NCI-H345 treated with DMSO at 0.1 percent for 48 hours (cell line): ENCODE data around the gene LYL1.
"Not testable (repeated sequence)": the region's sequence is repeated elsewhere in the genome, so short reads cannot be mapped to it uniquely, and the experiment has no call there.

Source experiments
- DNase-seq: peaks from one replicate; lab custom pipeline; 2025; ENCODE audit not compliant: unreplicated experiment; lab: John Stamatoyannopoulos, UW

LYL1 gene

GRCh38 chr19:13102666-13103580 is at the start of gene LYL1:
Gene LYL1 (minus strand): TSS chr19:13102858. CDS start chr19:13101171, 1,687 bp downstream.
- no peak for DNase-seq

DNA sequence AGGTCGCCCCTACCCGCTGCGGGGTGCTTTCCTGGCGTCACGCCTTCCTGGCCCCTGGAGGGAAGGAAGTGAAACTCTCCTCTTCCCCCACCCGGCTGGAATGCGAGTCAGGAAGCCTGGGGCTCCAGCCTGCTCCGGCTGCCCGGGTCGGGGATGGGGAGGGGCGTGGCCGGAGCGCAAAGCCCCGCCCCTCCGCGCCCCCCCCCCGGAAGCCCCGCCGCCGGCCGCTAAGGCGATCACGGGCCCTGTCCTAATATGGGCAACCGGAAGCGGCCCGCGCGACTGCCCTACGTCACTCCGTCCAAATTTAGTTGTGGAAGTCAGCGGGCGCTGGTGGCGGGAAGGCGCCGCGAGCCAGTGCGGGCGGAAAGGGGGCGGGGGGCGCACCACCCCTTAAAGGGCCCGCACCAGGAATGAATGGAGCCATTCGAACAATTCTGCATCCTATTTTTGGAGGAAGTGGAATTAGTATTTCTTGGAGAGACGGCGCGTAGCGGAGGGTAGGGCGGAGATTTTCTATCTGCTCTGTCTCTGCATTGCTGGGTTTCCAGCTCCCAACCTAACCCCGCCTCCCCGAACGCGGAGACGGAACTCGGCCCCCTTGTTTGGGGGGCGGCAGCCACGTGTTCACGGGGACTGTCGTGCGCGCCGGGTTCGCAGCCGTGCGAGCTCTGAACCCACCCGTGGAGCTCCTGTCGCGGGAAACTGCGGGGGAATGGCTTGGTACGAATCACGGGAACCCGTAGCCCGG is 49.1 kb upstream of the LYL1 start:
- DNase-seq, result peak; percentile 45

DNA sequence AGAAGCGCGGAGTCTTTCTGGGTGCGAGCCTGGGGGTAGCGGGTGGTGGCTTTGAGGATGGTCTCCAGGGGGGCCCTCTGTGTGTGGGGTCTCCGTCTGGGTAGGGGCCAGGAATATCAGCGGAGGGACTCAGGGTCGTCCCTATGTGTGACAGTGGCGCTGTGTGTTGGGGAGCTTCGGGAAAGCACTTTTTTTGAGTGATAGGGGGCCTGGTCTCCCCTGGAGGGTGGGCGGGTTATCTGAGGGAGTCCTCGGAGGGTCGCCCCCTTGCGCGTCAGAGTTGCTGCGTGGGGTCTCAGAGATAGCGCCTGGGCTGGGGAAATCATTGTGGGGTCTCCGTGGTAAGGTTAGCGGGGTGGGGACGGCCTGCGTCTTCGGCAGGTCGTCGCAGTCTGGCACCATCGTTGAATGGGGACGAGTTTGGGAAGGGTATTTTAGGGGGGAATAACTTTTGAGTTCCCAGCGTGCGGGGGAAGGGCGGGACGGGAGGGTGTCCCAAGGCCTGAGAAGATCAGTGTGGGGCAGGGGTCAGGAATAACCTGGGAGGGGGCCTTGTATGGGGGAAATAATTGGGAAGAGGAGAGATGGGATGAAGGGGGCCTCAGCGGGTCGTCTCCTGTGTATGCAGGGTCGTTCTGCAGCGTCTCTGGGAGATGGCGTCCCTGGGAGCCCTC is 48.4 kb upstream of the LYL1 start:
- no peak for DNase-seq

- peak; percentile 25 for DNase-seq
These were observed 47.7 kb upstream of the LYL1 start, which contains the start of the genes IER2 and STX10 for GRCh38 chr19:13150187-13150930. Gene IER2 (plus strand): TSS chr19:13150411. CDS start chr19:13153187, 2,776 bp downstream. Gene STX10 (minus strand): TSS chr19:13150375. CDS start chr19:13150173, 202 bp downstream.

GRCh38 chr19:13149628-13150186 is 47.0 kb upstream of the LYL1 start:
- no peak for DNase-seq

DNA sequence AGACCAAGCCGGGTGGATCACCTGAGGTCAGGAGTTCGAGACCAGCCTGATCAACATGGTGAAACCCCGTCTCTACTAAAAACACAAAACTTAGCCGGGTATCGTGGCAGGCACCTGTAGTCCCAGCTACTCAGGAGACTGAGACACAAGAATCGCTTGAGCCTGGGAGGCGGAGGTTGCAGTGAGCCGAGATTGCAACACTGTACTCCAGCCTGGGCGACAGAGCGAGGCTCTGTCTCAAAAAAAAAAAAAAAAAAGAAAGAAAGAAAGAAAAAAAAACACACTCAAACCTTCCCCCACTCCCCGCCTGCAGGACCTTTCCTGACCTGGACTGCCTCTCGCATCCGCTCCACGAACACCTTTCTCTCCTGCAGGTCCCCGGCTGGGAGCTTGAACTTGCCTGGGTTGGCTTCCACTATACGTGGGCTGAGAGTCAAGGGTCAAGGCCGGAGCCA is 46.5 kb upstream of the LYL1 start:
- DNase-seq, result not testable (repeated sequence)

DNA sequence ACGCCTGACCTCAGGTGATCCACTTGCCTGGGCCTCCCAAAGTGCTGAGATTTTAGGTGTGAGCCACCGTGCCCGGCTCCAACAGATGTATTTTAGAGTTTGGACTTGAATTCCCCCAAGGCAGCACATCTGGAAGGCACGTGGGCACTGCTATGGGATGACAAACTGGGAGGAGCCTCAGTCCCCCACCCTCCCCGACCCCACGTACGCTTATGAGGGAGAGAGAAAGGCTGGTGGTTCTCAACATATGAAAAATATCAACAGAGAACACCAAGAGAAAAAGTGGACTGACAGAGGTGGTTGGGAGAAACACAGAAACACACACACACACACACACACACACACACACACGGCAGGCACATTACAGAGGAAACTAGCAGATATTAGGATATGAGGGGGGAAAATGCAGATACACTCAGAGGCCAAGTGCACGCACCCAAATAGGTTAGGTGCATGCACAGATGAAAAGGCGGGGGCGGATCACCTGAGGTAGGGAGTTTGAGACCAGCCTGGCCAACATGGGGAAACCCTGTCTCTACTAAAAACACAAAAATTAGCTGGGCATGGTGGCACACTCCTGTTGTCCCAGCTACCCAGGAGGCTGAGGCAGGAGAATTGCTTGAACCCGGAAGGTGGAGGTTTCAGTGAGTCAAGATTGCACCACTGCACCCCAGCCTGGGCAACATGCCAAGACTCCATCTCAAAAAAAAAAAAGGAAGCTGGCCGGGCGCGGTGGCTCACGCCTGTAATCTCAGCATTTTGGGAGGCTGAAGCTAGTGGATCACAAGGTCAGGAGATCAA is 44.3 kb upstream of the LYL1 start:
- no peak for DNase-seq

DNA sequence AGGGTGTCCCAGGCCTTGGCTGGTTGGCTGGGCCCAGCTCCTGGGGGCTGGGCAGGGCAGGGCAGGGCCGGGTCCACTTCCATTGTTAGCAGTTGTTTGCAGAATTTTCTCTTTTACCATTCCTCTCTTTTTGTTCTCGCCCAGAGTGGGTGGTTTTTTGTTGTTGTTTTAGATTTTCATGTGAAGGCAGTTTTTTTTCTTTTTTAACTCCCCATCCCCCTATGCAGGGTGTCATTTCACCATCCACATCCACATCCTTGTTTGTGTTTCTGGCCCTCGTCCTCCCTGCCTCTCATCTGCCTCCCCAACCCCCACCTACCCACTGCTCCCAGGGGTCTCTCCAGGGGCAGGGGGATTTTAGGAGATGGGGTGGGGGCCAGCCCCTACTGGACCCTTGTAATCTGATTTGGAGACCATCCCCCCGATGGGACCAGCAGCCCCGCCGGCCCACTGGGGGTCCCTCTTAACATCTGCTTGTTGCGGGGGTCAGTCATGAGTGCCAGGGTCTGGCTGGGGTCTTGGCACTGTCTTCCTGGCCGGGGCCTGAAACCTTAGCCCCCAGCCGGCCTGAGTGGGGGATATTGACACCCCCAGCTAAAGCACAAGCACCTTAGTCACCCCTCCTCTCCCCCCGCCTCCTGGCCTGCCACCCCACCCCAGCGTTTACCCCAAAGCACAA is 37.1 kb upstream of the LYL1 start:
- no peak for DNase-seq

- DNase-seq, result no peak
These were observed 36.2 kb upstream of the LYL1 start for GRCh38 chr19:13138916-13139198.

- no peak for DNase-seq
These were observed 35.7 kb upstream of the LYL1 start for GRCh38 chr19:13138171-13138915.

- no peak for DNase-seq
These were observed 34.7 kb upstream of the LYL1 start for GRCh38 chr19:13137290-13137794.

DNA sequence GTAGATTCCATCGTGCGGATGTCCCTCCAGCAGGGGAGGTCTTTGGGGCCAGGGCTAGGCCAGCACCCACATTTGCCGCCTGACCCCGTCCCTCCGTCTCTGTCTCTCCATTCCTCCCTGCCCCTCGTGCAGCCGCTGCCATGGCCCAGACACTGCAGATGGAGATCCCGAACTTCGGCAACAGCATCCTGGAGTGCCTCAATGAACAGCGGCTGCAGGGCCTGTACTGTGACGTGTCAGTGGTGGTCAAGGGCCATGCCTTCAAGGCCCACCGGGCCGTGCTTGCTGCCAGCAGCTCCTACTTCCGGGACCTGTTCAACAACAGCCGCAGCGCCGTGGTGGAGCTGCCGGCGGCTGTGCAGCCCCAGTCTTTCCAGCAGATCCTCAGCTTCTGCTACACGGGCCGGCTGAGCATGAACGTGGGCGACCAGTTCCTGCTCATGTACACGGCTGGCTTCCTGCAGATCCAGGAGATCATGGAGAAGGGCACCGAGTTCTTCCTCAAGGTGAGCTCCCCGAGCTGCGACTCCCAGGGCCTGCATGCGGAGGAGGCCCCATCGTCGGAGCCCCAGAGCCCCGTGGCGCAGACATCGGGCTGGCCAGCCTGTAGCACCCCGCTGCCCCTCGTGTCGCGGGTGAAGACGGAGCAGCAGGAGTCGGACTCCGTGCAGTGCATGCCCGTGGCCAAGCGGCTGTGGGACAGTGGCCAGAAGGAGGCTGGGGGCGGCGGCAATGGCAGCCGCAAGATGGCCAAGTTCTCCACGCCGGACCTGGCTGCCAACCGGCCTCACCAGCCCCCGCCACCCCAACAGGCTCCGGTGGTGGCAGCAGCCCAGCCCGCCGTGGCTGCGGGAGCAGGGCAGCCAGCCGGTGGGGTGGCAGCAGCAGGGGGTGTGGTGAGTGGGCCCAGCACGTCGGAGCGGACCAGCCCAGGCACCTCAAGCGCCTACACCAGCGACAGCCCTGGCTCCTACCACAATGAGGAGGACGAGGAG is 32.7 kb upstream of the LYL1 start:
- no peak for DNase-seq

- no peak for DNase-seq
These were observed 32.0 kb upstream of the LYL1 start for GRCh38 chr19:13134626-13135025.

GRCh38 chr19:13133241-13133870 is 30.7 kb upstream of the LYL1 start:
- no peak for DNase-seq

- no peak for DNase-seq
These were observed 30.0 kb upstream of the LYL1 start for GRCh38 chr19:13132471-13133180.
